H9 (cell line): ENCODE results near the gene ZNF583. TPM values are rescaled to one million over a fixed set of nuclear protein-coding genes. Genes with fewer than 3 reads are reported as not detected.

Experiments used
- DNase-seq: peaks from one replicate; pipeline ENCODE4 v3.0.0-alpha.2; 2017
- H2AFZ ChIP-seq: one replicate; pipeline ENCODE4 v1.6.1; 2013; ENCODE audit warnings: mild to moderate bottlenecking, low read length, control low read depth, moderate library complexity
- H2AK5ac ChIP-seq: 2 replicates; pipeline ENCODE4 v1.6.1; 2013; ENCODE audit warnings: low read length, control low read depth, mixed read lengths; ENCODE audit not compliant: insufficient read length
- H2BK120ac ChIP-seq: one replicate; pipeline ENCODE4 v1.6.1; 2013; ENCODE audit warnings: low read depth, mild to moderate bottlenecking, low read length, control low read depth, inconsistent platforms; ENCODE audit not compliant: poor library complexity, severe bottlenecking
- H2BK12ac ChIP-seq: 2 replicates; pipeline ENCODE4 v1.6.1; 2013; ENCODE audit warnings: low read length, control low read depth, mixed read lengths, low read depth; ENCODE audit not compliant: insufficient read length
- H2BK15ac ChIP-seq: 2 replicates; pipeline ENCODE4 v1.6.1; 2013; ENCODE audit warnings: low read depth, low read length, control low read depth
- H2BK20ac ChIP-seq: one replicate; pipeline ENCODE4 v1.6.1; 2013; ENCODE audit warnings: low read depth, mild to moderate bottlenecking, low read length, control low read depth, inconsistent platforms; ENCODE audit not compliant: poor library complexity, severe bottlenecking
- H2BK5ac ChIP-seq: 2 replicates; pipeline ENCODE4 v1.6.1; 2013; ENCODE audit warnings: low read length, control low read depth, mixed read lengths; ENCODE audit not compliant: insufficient read length
- H3K14ac ChIP-seq: 2 replicates; pipeline ENCODE4 v1.6.1; 2013; ENCODE audit warnings: low read length, control low read depth; ENCODE audit not compliant: insufficient read depth
- H3K18ac ChIP-seq: 2 replicates; pipeline ENCODE4 v1.6.1; 2013; ENCODE audit warnings: low read depth, mild to moderate bottlenecking, mixed read lengths, low read length, control low read depth; ENCODE audit not compliant: insufficient read length
- H3K23ac ChIP-seq: 2 replicates; pipeline ENCODE4 v1.6.1; 2013; ENCODE audit warnings: low read length, control low read depth, mixed read lengths, low read depth; ENCODE audit not compliant: insufficient read length
- H3K23me2 ChIP-seq: 2 replicates; pipeline ENCODE4 v1.6.1; 2013; ENCODE audit warnings: low read depth, mild to moderate bottlenecking, mixed read lengths, low read length, control low read depth; ENCODE audit not compliant: insufficient read length, poor library complexity, severe bottlenecking
- H3K27ac ChIP-seq: 2 replicates; pipeline ENCODE4 v1.5.1; 2013; ENCODE audit warnings: low read length, control low read depth, mixed read lengths, low read depth; ENCODE audit not compliant: insufficient read length
- H3K27me3 ChIP-seq: 2 replicates; pipeline ENCODE4 v1.6.1; 2013; ENCODE audit warnings: low read length, control low read depth, inconsistent platforms; ENCODE audit not compliant: insufficient read depth
- H3K4ac ChIP-seq: 2 replicates; pipeline ENCODE4 v1.6.1; 2013; ENCODE audit warnings: low read depth, mild to moderate bottlenecking, control low read depth, inconsistent platforms, low read length, moderate library complexity
- H3K4me1 ChIP-seq: 2 replicates; pipeline ENCODE4 v1.6.1; 2013; ENCODE audit warnings: low read length, control low read depth, inconsistent platforms; ENCODE audit not compliant: insufficient read depth
- H3K4me2 ChIP-seq: 2 replicates; pipeline ENCODE4 v1.6.1; 2013; ENCODE audit warnings: low read length, control low read depth, mixed read lengths; ENCODE audit not compliant: insufficient read length, insufficient read depth
- H3K56ac ChIP-seq: 2 replicates; pipeline ENCODE4 v1.6.1; 2013; ENCODE audit warnings: low read depth, mild to moderate bottlenecking, mixed read lengths, low read length, control low read depth; ENCODE audit not compliant: insufficient read length
- H3K79me1 ChIP-seq: 2 replicates; pipeline ENCODE4 v1.6.1; 2013; ENCODE audit warnings: low read depth, mild to moderate bottlenecking, moderate library complexity, low read length, control low read depth, inconsistent platforms; ENCODE audit not compliant: insufficient read depth, poor library complexity, severe bottlenecking
- H3K79me2 ChIP-seq: 2 replicates; pipeline ENCODE4 v1.6.1; 2013; ENCODE audit warnings: low read length, control low read depth, inconsistent platforms; ENCODE audit not compliant: insufficient read depth
- H3K9ac ChIP-seq: 2 replicates; pipeline ENCODE4 v1.6.1; 2013; ENCODE audit warnings: low read length, control low read depth, mixed read lengths; ENCODE audit not compliant: insufficient read length; ENCODE audit errors: extremely low read depth
- H3K9me3 ChIP-seq: one replicate; pipeline ENCODE4 v1.6.1; 2013; ENCODE audit warnings: low read depth, low read length, inconsistent platforms; ENCODE audit not compliant: control insufficient read depth
- H3T11ph ChIP-seq: one replicate; pipeline ENCODE4 v1.6.1; 2013; ENCODE audit warnings: mild to moderate bottlenecking, low read length, control low read depth, inconsistent platforms
- H4K20me1 ChIP-seq: one replicate; pipeline ENCODE4 v1.6.1; 2013; ENCODE audit not compliant: control insufficient read depth, insufficient read length, insufficient read depth
- H4K5ac ChIP-seq: 2 replicates; pipeline ENCODE4 v1.6.1; 2013; ENCODE audit warnings: low read depth, mild to moderate bottlenecking, mixed read lengths, low read length, control low read depth; ENCODE audit not compliant: insufficient read length
- H4K8ac ChIP-seq: replicated peaks from 2 replicates; pipeline ENCODE4 v1.6.1; 2013; ENCODE audit warnings: low read length, control low read depth, mixed read lengths, low read depth; ENCODE audit not compliant: insufficient read length
- H4K91ac ChIP-seq: 2 replicates; pipeline ENCODE4 v1.6.1; 2013; ENCODE audit warnings: low read depth, mild to moderate bottlenecking, moderate library complexity, mixed read lengths, low read length, control low read depth; ENCODE audit not compliant: insufficient read length
- H3K27ac Mint-ChIP-seq, 3 experiments: 2 replicates in 2 of 3; 3 replicates in 1 of 3; pipeline ENCODE4 v1.8.0; 2020 to 2021; ENCODE audit warnings: mixed read lengths in 3 of 3, mild to moderate bottlenecking in 1 of 3, moderate library complexity in 1 of 3
- H3K27me3 Mint-ChIP-seq: 2 replicates; pipeline ENCODE4 v1.8.0; 2021; ENCODE audit warnings: low read depth, mild to moderate bottlenecking, moderate library complexity, mixed read lengths
- H3K36me3 Mint-ChIP-seq, 3 experiments: 2 replicates in 2 of 3; 3 replicates in 1 of 3; pipeline ENCODE4 v1.8.0; 2020 to 2021; ENCODE audit warnings: low read depth in 3 of 3, mixed read lengths in 3 of 3; ENCODE audit not compliant: insufficient read depth in 1 of 3
- H3K4me1 Mint-ChIP-seq, 2 experiments: 2 replicates each; pipeline ENCODE4 v1.8.0; 2020; ENCODE audit warnings: mixed read lengths in 2 of 2
- H3K4me3 Mint-ChIP-seq, 2 experiments: 2 replicates in 1 of 2; 3 replicates in 1 of 2; pipeline ENCODE4 v1.8.0; 2020 to 2021; ENCODE audit warnings: mild to moderate bottlenecking in 2 of 2, mixed read lengths in 2 of 2, moderate library complexity in 1 of 2
- H3K9me3 Mint-ChIP-seq, 2 experiments: 2 replicates in 1 of 2; 3 replicates in 1 of 2; pipeline ENCODE4 v1.8.0; 2020; ENCODE audit warnings: mild to moderate bottlenecking in 2 of 2, mixed read lengths in 2 of 2, moderate library complexity in 1 of 2
- WGBS: extraction: QIAGEN DNeasy Blood & Tissue Kit; methylation state at CpG from one replicate; pipeline ENCODE4 v1.1.7; 2013; ENCODE audit warnings: missing lambda C conversion rate, low lambda C conversion rate, mixed read lengths; ENCODE audit not compliant: insufficient read length; ENCODE audit errors: extremely low coverage; 5-methylcytosine and 5-hydroxymethylcytosine counted together
- total RNA-seq: library from RNA; stranded (reverse); gene quantifications from 2 replicates; pipeline ENCODE4 v1.2.1, GENCODE V29; 2021
- TF ChIP-seq, protein P1 (sequence below): fragments of 200-600 bp; sonication (generic); conservative IDR thresholded peaks from 3 replicates; pipeline ENCODE4 v1.8.0; 2021; ENCODE audit warnings: antibody characterized with exemption, mild to moderate bottlenecking

The ZNF583 gene
- total RNA-seq, 1 experiment from 2014 or later, result 3.3 TPM

DNA sequence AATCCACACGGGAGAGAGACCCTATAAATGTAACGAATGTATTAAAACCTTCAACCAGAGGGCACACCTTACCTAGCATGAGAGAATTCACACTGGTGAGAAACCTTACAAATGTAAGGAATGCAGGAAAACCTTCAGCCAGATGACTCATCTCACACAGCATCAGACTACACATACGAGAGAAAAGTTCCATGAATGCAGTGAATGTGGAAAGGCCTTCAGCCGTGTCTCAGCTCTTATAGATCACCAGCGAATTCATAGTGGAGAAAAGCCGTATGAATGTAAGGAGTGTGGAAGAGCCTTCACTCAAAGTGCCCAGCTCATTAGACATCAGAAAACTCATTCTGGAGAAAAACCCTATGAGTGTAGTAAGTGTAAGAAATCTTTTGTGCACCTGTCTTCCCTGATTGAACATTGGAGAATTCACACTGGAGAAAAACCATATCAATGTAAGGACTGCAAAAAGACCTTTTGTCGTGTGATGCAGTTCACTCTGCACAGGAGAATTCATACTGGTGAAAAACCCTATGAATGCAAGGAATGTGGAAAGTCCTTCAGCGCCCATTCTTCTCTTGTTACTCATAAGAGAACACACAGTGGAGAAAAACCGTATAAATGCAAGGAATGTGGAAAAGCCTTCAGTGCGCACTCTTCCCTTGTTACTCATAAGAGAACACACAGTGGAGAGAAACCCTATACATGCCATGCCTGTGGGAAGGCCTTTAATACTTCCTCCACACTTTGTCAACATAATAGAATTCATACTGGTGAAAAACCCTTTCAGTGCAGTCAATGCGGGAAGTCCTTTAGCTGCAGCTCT is 26.8 kb upstream of the ZNF583 start:
- Histone ChIP-seq H3K79me1 (no peaks in the 10 kb centered on the region), H3K23ac (no peak overlapping the region), H3K9me3 (peaks cover 31% of the 10 kb centered on the region), H3K4me2 (no peak overlapping the region), H4K91ac (no peak overlapping the region), H4K8ac (no peak overlapping the region), H2BK120ac (no peak overlapping the region), H2BK5ac (no peak overlapping the region), H3K79me2 (no peaks in the 10 kb centered on the region), H4K20me1 (no peaks in the 10 kb centered on the region), H2AFZ (no peak overlapping the region), H3K4ac (no peak overlapping the region), H3K27ac (no peak overlapping the region), H3T11ph (no peak overlapping the region), H2AK5ac (no peak overlapping the region), H2BK20ac (no peak overlapping the region), H3K27me3 (no peaks in the 10 kb centered on the region), H3K4me1 (no peaks in the 10 kb centered on the region), H2BK12ac (no peak overlapping the region), H3K56ac (no peak overlapping the region), H3K9ac (no peak overlapping the region), H3K18ac (no peak overlapping the region), H4K5ac (no peak overlapping the region), H3K23me2 (no peaks in the 10 kb centered on the region), H2BK15ac (no peak overlapping the region), H3K14ac (no peak overlapping the region)
- DNase-seq, result no peak
- no peak overlapping the region for H3K4me3 Mint-ChIP-seq
- H3K9me3 Mint-ChIP-seq, result peaks cover 69 to 87% of the 10 kb centered on the region in 2 experiments
- no peaks in the 10 kb centered on the region for H3K4me1 Mint-ChIP-seq
- TF ChIP-seq, protein P1, sequence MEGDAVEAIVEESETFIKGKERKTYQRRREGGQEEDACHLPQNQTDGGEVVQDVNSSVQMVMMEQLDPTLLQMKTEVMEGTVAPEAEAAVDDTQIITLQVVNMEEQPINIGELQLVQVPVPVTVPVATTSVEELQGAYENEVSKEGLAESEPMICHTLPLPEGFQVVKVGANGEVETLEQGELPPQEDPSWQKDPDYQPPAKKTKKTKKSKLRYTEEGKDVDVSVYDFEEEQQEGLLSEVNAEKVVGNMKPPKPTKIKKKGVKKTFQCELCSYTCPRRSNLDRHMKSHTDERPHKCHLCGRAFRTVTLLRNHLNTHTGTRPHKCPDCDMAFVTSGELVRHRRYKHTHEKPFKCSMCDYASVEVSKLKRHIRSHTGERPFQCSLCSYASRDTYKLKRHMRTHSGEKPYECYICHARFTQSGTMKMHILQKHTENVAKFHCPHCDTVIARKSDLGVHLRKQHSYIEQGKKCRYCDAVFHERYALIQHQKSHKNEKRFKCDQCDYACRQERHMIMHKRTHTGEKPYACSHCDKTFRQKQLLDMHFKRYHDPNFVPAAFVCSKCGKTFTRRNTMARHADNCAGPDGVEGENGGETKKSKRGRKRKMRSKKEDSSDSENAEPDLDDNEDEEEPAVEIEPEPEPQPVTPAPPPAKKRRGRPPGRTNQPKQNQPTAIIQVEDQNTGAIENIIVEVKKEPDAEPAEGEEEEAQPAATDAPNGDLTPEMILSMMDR, result no peak
- H3K27ac Mint-ChIP-seq, result no peak overlapping the region
- H3K27me3 Mint-ChIP-seq, result no peaks in the 10 kb centered on the region; the same call in 1 of the 2 replicates
- no CpG with 5 or more reads among the region's 11 CpGs for WGBS
- H3K36me3 Mint-ChIP-seq, result peaks cover 8 to 71% (median 60%) of the 10 kb centered on the region in 3 experiments
